Measurements from ENCODE around the gene CRACDL.

The CRACDL gene

DNA sequence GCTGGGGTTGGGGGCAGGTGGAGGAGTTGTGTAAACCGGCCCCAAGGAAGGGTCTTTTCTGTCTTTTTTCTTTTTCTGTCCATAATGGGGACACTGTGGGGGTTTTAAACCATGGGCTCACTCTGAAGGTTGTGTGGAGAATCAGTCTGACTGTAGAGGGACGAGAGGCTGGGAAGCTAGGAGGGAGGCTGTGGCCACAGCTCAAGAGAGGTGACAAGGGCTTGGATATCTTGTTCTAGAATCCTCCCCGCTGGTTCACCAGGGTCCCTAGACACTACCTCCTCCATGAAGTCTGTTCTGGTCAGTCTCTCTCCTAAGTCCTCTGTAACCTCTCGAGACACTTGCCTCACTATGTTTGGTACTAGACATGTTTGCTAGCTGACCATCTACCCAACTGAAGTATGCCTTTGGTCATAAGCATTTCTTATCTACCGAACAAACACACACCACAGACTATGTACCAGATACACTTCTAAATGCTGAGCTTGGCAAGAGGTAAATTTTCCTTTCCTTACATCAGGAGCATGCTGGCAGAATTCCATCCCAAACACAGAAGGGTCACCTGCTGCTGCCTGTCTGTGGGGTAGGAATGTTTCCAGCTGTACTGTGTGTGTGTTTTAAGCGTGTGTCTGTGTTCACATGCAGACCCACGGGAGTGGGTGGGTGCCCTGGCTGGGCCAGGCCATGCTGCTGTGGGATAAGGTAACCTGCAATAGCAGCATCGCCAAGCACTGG, 135.5 kb downstream of the CRACDL start:
- DNase-seq (ENCODE audit: low read depth), result no peak

- DNase-seq (ENCODE audit: low read depth), result no peak
Measured at GRCh38 chr2:98799375-98800329, 136.4 kb downstream of the CRACDL start.

DNA sequence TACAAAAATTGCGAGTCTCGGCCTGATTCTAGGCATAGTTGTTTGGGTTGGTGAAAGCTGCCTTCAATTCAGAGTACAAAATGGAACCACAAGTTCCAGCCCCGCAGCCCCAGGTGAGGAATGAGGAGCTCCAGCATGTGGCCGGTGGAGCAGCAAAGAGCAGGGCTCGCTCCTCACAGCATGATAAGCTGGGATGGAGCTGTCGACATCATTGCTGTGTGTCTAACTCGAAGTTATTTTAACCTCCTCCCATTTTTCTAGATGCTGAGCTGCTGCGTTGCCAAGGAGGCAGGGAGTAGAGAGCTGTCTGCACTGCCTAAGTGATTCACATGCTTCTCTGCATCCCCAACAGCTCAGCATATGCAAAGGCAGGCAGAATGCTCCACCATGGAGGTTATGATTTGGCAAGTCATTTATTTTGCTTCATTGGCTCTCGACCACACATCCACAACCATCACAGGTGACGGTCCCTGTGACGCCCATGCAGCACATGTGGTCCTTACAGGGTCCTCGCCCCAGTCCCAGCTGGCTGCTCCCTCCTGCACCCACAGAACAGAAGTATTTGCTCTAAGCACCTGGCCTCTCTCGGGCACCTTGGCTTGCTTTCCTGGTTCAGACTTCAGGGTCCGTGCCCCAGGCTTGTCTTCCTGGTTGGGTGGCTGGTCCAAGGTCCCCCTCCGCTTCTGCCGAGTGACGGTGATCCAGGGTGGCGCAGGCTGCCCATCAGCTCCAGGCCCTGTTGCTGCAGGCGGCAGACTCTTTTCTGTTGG, 139.1 kb downstream of the CRACDL start:
- DNase-seq (ENCODE audit: low read depth), result no peak

GRCh38 chr2:98795891-98796676, 139.9 kb downstream of the CRACDL start:
- DNase-seq (ENCODE audit: low read depth), result no peak

DNA sequence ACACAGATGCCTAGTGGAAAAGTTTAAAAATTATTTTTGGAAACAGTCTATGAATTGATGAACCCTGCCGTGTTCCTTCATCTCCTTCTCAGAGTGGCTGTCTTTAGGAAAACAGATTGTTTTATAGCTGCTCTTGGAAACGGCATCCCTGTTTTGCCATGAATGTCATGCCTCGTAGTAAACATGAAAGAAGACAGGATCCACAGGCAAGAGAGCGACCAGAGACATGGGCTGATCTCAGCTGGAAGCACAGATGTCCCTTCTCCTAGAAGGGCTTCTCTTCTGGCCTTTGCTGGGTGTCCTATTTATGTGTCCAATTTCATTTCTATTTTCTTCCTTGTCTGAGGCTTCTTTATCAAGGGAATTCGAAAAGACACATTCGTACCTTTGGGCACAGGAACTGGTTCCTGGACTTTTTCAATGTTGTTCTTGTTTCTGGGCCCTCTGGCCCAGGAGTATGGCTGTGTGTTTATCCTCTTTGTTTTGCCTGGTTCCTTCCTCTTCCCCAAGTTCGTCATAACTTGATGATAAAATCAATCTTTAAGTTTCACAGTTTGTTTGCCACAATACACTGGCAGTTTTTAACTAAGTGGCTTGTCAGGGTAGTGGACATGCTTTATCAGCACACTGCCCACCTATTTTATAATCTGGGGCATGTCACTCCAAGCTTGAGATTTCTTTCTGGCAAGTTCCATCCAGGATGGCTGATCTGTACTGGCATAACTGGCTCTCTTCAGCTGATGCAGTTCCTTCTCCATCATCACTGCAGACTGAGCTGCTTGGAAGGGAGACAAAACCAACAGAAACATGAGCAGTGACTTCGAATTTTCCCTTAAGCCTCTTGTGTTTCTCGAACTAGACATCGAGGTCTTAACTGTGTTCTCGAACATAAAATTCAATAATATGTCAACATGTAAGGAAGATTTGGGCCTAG, 141.9 kb downstream of the CRACDL start:
- DNase-seq (ENCODE audit: low read depth), result no peak

GRCh38 chr2:98793275-98793674, 142.8 kb downstream of the CRACDL start:
- no peak for DNase-seq (ENCODE audit: low read depth)

DNA sequence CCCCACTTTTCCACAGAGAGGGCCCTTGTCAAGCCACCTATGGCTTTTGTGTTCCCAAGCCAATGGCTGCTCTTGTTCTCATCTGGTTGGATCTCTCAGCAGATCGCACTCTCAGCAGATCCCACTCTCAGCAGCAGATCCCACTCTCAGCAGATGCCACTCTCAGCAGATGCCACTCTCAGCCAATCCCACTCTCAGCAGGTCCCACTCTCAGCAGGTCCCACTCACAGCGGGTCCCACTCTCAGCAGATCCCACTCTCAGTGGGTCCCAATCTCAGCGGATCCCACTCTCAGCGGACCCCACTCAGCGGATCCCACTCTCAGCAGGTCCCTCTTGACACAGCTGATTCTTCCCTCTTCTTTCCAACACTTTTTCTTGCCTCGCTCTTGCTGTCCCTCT, 145.8 kb downstream of the CRACDL start:
- DNase-seq (ENCODE audit: low read depth), result no peak

GRCh38 chr2:98787700-98788099, 148.3 kb downstream of the CRACDL start:
- no peak for DNase-seq (ENCODE audit: low read depth)

- no peak for DNase-seq (ENCODE audit: low read depth)
Measured at GRCh38 chr2:98786179-98786578, 149.8 kb downstream of the CRACDL start.

DNA sequence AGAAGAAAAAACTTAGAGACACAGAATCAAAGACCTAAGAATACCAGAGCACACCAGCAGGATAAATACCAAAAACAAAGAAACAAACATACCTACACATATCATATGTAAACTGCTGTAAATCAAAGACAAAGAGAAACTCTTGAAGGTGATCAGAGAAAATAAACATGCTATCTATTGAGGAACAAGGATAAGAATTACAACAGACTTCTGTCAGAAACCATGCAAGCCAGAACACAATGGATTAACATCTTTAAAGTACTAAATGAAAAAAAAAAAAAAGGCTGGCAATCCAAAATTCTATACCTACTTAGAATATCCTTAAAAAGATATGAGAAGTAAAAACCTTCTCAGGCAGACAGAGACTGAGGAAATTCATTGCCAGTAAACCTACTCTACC, 153.5 kb downstream of the CRACDL start:
- no peak for DNase-seq (ENCODE audit: low read depth)

DNA sequence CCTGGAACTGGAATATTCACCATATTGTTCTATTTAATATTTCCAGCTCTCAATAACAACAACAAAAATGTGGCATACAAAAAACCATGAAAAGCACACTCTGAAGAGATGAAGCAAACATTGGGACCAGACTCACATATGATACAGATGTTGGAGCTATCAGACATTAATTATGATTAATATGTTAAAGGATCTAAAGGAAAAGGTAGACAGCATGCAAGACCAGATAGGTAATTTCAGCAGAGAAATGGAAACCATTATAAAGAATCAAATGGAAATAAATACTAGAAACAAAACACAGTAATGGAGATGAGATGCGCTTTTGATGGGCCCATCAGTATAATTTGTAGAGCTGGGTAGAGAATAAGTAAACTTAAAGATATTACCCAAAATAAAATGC, 154.2 kb downstream of the CRACDL start:
- DNase-seq (ENCODE audit: low read depth), result no peak

DNA sequence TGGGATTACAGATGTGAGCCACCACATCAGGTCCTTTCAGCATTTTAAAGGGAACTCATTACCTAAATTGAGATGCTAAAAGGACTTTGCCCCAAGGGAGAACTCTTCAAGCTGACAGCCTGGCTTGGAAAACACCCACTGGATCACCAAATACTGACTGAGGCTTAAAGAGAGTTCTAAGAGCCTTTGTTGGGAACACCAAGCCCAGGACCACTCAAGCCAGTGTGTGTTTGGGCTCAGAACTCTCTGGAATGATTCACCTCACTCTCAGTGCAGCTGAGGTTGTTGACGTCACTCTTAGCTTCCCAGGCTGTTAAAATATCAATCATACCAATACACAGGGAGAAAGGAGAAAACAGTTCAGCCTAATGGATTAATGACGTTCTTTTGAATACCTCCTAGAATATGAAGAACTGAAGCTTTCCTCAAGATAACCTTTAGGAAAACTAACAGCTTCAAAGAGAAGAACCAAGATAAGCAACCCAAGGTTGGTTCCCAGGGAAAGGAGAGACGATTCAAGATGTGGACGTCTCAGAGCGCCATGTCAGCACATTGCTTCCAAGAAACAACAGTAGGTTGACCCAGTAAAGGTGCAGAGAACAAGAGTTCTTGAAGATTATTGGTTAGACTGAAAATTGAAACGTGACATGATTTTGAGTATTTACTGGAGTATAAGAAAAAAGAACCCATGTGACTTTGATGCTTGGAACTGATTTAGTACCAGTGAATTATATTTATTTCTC, 157.1 kb downstream of the CRACDL start:
- no peak for DNase-seq (ENCODE audit: low read depth)

- no peak for DNase-seq (ENCODE audit: low read depth)
Measured at GRCh38 chr2:98778151-98778550, 157.9 kb downstream of the CRACDL start.

DNA sequence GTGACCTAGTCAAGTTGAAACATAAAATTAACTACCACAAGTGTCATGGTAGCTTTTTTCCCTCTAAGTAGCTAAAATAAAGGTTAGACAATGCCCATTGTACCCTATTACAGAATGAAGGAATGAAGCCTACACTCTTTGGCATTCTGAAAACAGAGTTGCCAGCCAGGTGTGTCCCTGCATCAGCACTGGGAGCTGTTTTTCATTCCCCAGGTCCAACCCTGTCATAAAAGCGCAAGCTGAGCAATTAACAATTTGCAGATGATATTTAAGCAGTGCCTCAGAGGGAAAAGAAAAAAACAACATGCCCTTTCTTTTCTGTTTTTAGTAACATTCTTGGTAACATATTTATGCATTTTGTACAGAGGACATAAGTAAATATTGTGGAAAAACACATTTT, 158.3 kb downstream of the CRACDL start:
- DNase-seq (ENCODE audit: low read depth), result no peak

DNA sequence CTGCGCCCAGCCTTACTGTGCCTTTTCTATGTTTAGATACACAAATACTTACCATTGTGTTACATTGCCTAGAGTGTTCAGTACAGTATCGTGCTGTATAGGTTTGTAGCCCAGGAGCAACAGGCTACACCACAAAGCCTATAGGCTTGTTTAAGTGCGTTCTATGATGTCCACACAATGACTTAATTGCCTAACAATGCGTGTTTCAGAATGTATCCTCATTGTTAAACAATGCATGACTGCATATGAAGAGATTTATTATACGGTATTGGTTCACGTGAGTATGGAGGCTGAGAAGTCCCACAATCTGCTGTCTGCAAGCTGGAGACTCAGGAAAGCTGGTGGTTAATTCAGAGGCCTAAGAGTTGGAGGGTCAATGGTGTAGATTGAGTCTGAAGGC, 158.9 kb downstream of the CRACDL start:
- no peak for DNase-seq (ENCODE audit: low read depth)

GRCh38 chr2:98776136-98776535, 159.9 kb downstream of the CRACDL start:
- DNase-seq (ENCODE audit: low read depth), result no peak

GRCh38 chr2:98775146-98775986, 160.7 kb downstream of the CRACDL start:
- no peak for DNase-seq (ENCODE audit: low read depth)

DNA sequence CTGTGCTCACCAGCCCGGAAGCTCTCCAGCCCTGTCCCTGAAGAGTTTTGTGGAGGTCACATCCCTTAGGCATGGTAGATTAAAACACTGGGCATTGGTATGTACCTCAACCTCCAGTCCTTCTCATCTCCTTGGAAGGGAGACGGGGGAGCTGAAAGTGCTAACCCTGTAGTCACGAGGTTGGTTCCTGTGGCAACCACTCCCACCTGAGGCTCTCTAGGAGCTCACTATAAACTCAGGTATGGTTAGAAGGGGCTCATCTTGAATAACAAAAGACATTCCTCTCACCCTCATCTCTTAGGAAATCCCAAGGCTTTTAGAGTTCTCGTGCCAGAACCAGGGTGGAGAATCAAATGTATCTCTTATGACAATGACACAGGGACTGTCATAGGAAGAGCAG, 162.1 kb downstream of the CRACDL start:
- DNase-seq (ENCODE audit: low read depth), result no peak

DNA sequence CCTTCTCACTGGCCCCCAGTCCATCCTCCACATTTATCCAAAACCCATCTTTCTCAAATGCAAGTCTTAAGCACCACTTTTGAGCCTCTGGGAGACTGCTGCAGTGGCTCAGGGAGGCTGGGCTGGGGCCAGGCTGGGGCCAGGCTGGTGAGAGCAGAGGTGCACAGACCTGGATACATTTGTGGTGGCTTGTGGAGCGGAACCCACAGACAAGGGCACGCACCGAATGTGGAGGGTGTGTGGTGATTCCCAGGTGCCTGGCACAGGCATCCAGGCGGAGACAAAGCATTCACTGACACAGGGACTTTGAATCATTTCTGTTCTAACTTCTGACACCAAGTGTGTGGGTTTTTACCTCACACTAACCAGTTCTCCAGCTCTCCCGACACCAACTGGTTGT, 162.9 kb downstream of the CRACDL start:
- no peak for DNase-seq (ENCODE audit: low read depth)

Data from CMK (cell line).